GM10266 (cell line): Measurements from ENCODE around the gene MARCHF4.

ENCODE experiments used
- DNase-seq: peaks from one replicate; pipeline ENCODE4 v3.0.0; 2012; ENCODE audit errors: extremely low spot score
- CTCF ChIP-seq: IDR thresholded peaks from 2 replicates; pipeline ENCODE4 v1.5.1; 2012; ENCODE audit warnings: mild to moderate bottlenecking, low read depth; ENCODE audit not compliant: control insufficient read depth, insufficient read depth; ENCODE audit errors: missing control alignments

MARCHF4 gene

DNA sequence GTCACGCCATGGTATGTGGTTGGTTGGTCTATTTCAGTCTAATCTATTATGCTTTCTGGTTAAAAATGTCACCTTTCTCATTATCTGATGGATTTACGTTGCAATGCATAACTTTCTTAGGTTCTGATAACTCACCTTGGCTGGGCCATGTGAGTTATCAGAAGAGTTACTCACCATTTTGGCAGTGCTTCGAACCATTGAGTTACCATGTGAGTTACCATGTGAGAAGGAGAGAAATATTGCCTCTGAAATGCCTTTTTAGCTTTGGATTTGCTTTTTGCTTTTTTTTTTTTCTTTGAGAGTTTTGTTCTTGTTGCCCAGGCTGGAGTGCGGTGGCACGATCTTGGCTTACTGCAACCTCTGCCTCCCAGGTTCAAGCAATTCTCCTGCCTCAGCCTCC, 41.6 kb upstream of the MARCHF4 start:
- no peak for TF ChIP-seq CTCF
- no peak for DNase-seq

GRCh38 chr2:216412022-216412999, 40.0 kb upstream of the MARCHF4 start, which contains the start of gene SMARCAL1:
TSS of gene SMARCAL1 (plus strand) at chr2:216412484. CDS start at chr2:216414705, 2,221 bp downstream.
- DNase-seq: peak; percentile 89
- TF ChIP-seq CTCF: no peak

GRCh38 chr2:216410550-216410949, 38.3 kb upstream of the MARCHF4 start:
- no peak for DNase-seq
- no peak for TF ChIP-seq CTCF

- TF ChIP-seq CTCF: no peak
- DNase-seq: no peak
These were observed 36.4 kb upstream of the MARCHF4 start for GRCh38 chr2:216408426-216409290.

DNA sequence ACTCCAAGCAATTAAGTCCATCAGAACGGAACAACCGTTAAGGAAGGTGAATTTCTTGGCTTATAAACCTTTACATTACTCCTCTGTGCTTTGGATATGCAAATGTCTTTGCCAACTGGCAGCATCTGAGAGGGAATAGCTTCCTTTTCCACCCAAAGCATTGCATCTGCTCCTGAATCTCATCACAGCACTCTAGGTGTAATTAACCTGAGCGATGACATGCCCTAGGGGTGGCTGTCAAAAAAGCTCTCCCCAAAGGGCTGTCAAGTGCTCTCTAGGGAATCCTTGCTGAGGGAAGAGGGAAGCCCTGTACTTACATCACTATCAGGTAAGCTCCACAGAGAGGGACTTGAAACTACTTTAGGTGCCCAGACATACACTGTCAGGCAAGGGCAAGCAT, 34.5 kb upstream of the MARCHF4 start:
- TF ChIP-seq CTCF: no peak
- DNase-seq: no peak

- no peak for DNase-seq
These were observed 33.3 kb upstream of the MARCHF4 start for GRCh38 chr2:216405588-216405987.

More at GRCh38 chr2:216405588-216405987, 33.3 kb upstream of the MARCHF4 start:
- no peak for TF ChIP-seq CTCF
